ENCODE data around the gene MAVS. TPM values are rescaled to one million over a fixed set of nuclear protein-coding genes. Genes with fewer than 3 reads are reported as not detected.

MAVS gene
- total RNA-seq, 4 donors from 2014 or later: 17.2 to 28.2 (median 27.1) TPM

- no peak for TF ChIP-seq POLR2A (IDR thresholded peaks at IDR 0.05)
- TF ChIP-seq, protein P1, sequence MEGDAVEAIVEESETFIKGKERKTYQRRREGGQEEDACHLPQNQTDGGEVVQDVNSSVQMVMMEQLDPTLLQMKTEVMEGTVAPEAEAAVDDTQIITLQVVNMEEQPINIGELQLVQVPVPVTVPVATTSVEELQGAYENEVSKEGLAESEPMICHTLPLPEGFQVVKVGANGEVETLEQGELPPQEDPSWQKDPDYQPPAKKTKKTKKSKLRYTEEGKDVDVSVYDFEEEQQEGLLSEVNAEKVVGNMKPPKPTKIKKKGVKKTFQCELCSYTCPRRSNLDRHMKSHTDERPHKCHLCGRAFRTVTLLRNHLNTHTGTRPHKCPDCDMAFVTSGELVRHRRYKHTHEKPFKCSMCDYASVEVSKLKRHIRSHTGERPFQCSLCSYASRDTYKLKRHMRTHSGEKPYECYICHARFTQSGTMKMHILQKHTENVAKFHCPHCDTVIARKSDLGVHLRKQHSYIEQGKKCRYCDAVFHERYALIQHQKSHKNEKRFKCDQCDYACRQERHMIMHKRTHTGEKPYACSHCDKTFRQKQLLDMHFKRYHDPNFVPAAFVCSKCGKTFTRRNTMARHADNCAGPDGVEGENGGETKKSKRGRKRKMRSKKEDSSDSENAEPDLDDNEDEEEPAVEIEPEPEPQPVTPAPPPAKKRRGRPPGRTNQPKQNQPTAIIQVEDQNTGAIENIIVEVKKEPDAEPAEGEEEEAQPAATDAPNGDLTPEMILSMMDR (IDR thresholded peaks at IDR 0.05): no peak
- WGBS, 2 donors: 0 to 1% methylated on average over 16 to 22 of the region's 22 CpGs
- DNase-seq (ENCODE audit: low spot score in 2 of 2): no peak
- intact Hi-C loops (cut with DNase I; ENCODE audit: low total_unique reads): no loop called here
- H3K4me3 ChIP-seq (ENCODE audit: low read depth, poor library complexity, severe bottlenecking): peak overlapping the region; percentile 71
Observed at GRCh38 chr20:3846378-3846739, 275 bp upstream of the MAVS start.

DNA sequence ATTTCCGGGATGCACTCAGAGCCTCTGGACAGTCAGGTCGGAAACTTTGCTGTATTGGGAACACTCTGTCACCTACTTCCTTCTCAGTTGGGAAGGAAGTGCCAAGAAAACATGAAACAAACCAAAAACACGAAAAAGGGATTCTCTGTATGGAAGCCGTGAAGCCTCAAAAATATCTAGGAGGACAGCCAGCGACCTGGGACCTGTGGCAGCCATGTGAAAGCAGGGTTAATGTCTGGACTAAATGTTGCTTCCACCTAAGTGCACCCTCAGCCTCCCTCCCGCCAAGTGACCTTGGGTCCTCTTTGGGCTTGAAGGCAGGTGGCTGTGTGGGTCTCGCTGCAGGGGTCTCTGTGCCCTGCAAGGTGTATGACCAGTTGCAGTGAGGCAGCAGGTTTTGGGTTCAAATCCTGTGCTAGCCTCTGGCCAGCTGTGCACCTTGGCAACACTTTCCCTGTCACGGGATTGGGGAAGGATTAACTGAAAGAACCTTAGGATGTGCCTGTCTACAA lies 851 bp downstream of the MAVS start:
- peak overlapping the region; percentile 71 for H3K4me3 ChIP-seq (ENCODE audit: low read depth, poor library complexity, severe bottlenecking)
- 22 to 27% methylated on average over 8 of the region's 8 CpGs for WGBS, 2 donors
- intact Hi-C loops (cut with DNase I; ENCODE audit: low total_unique reads): no loop called here
- TF ChIP-seq, protein P1 (IDR thresholded peaks at IDR 0.05): no peak
- TF ChIP-seq POLR2A (IDR thresholded peaks at IDR 0.05): no peak
- DNase-seq (ENCODE audit: low spot score in 2 of 2): no peak

GRCh38 chr20:3848565-3848964 lies 1.9 kb downstream of the MAVS start:
- no peak for TF ChIP-seq POLR2A (IDR thresholded peaks at IDR 0.05)
- intact Hi-C loops (cut with DNase I; ENCODE audit: low total_unique reads): no loop called here
- DNase-seq (ENCODE audit: low spot score in 2 of 2): no peak
- H3K4me3 ChIP-seq (ENCODE audit: low read depth, poor library complexity, severe bottlenecking): no peak overlapping the region
- WGBS, 2 donors: 71 to 76% methylated on average over 1 of the region's 1 CpG

GRCh38 chr20:3854462-3854871 lies 7.8 kb downstream of the MAVS start:
- H3K4me3 ChIP-seq (ENCODE audit: low read depth, poor library complexity, severe bottlenecking): no peak overlapping the region
- 40 to 55% methylated on average over 4 of the region's 4 CpGs for WGBS, 2 donors
- TF ChIP-seq POLR2A (IDR thresholded peaks at IDR 0.05): no peak
- TF ChIP-seq, protein P1 (IDR thresholded peaks at IDR 0.05): no peak
- DNase-seq (ENCODE audit: low spot score in 2 of 2): no peak
- intact Hi-C loops (cut with DNase I; ENCODE audit: low total_unique reads): no loop called here

DNA sequence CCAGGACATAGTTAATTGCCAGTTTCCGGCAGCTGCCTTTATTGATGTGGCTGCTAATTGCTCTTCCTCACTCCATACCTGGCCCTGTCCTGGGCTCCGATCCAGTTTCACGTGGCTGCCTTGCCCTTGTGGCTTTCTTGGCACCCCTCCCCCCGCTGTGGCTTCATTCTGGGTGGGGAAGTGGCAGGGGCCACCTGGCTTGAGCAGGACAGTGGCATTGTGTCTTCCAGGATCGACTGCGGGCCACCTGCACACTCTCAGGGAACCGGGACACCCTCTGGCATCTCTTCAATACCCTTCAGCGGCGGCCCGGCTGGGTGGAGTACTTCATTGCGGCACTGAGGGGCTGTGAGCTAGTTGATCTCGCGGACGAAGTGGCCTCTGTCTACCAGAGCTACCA lies 10.8 kb downstream of the MAVS start:
- intact Hi-C loops (cut with DNase I; ENCODE audit: low total_unique reads): no loop called here
- TF ChIP-seq, protein P1 (IDR thresholded peaks at IDR 0.05): no peak
- TF ChIP-seq POLR2A (IDR thresholded peaks at IDR 0.05): no peak
- WGBS, 2 donors: 73 to 76% methylated on average over 14 of the region's 14 CpGs
- no peak for DNase-seq (ENCODE audit: low spot score in 2 of 2)
- H3K4me3 ChIP-seq (ENCODE audit: low read depth, poor library complexity, severe bottlenecking): no peak overlapping the region

GRCh38 chr20:3858689-3859088 lies 12.1 kb downstream of the MAVS start:
- WGBS, 2 donors: 94 to 95% methylated on average over 6 of the region's 6 CpGs
- TF ChIP-seq, protein P1 (IDR thresholded peaks at IDR 0.05): no peak
- no peak for TF ChIP-seq POLR2A (IDR thresholded peaks at IDR 0.05)
- H3K4me3 ChIP-seq (ENCODE audit: low read depth, poor library complexity, severe bottlenecking): no peak overlapping the region
- intact Hi-C loops (cut with DNase I; ENCODE audit: low total_unique reads): no loop called here
- no peak for DNase-seq (ENCODE audit: low spot score in 2 of 2)
